HG03442 (cell line): ENCODE data around the gene KIF16B.
"Not testable (repeated sequence)": the region's sequence is repeated elsewhere in the genome, so short reads cannot be mapped to it uniquely, and the experiment has no call there.

Experiments used
- ATAC-seq: cut with Tn5 transposase; IDR thresholded peaks from one replicate; pipeline ENCODE4 v1.9.1; 2021; ENCODE audit warnings: mild to moderate bottlenecking, moderate library complexity; ENCODE audit not compliant: unreplicated experiment

KIF16B gene

GRCh38 chr20:16590041-16590633 is 16.9 kb upstream of the KIF16B start:
- ATAC-seq, result no peak

DNA sequence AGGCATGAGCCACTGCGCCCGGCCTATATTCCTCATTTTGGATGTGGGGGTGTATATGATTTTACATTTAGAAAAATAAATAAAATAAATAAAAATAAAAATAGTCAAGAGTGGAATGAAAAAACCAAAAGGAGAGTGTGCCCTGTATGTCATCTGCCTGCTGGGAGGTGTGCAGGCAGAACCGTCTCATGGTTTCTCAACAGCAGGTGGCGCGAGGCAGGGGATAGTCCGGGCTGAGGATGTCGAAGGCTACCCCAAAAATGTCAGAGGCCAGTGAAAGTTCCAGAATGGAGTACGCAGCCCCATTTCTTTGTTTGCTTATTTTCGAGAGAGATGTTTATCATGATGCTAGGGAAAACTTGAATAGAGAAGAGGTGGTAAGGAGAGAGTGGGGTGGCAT is 16.4 kb upstream of the KIF16B start:
- ATAC-seq, result no peak

- ATAC-seq, result no peak
These were observed 15.0 kb upstream of the KIF16B start for GRCh38 chr20:16588241-16588640.

DNA sequence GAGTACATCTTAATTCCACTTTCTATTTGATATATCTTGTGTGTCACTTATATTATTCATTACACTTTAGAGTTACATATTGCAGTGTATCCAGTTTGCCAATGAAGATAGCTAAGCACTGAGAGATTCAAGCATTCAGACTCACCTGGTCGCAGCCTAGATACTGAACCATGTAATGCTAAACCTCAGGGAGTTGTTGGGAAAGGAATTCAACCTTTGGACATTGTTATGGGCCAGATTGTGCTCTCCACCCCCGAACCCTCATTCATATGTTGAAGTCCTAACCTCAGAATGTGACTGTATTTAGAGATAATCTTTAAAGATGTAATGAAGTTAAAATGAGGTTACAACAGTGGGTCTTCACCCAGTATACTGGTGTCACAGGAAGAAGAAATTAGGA is 13.8 kb upstream of the KIF16B start:
- no peak for ATAC-seq

DNA sequence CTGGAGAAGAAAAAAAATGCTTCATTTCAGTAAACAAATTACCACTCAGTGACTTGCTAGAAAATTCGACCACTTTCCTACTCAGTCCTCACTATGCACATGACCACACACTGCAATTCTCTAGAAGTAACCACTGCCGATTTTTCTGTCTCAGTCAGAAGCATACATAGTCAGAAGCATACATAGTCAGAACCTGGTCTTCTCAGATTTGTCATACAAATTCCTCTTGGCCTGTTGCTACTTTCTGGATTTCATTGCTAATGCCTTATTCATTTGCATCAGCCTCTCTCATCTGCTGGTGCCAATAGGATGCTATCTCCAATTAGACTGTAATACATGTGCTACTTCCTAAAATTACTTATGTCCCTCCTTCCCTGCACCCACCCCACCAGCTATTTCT is 10.2 kb upstream of the KIF16B start:
- no peak for ATAC-seq

DNA sequence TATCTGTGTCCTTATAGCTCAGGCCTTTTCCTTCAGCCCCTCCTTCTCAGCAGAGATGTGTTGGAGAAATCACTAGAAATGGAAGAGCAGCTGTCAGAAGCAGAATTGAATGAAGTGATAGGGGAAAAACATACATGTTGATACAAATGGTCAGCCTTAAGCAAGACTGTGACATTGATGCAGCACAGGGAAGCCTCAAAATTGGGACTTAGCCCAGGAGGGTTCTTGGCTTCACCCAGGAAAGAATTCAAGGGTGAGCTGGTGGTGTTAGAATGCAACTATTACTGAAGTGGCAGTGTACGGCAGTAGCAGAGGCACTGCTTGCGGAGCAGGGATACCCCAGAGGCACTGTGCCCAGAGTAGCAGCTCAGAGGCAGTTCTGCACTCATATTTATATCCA is 8.0 kb upstream of the KIF16B start:
- ATAC-seq, result no peak

- ATAC-seq, result no peak
These were observed 7.4 kb upstream of the KIF16B start for GRCh38 chr20:16580620-16581019.

- ATAC-seq, result no peak
These were observed 6.9 kb upstream of the KIF16B start for GRCh38 chr20:16580147-16580546.

GRCh38 chr20:16576219-16576618 is 3.0 kb upstream of the KIF16B start:
- no peak for ATAC-seq

GRCh38 chr20:16575390-16576140 is 2.3 kb upstream of the KIF16B start:
- no peak for ATAC-seq

GRCh38 chr20:16574656-16575355 is 1.6 kb upstream of the KIF16B start:
- ATAC-seq, result peak; percentile 66

DNA sequence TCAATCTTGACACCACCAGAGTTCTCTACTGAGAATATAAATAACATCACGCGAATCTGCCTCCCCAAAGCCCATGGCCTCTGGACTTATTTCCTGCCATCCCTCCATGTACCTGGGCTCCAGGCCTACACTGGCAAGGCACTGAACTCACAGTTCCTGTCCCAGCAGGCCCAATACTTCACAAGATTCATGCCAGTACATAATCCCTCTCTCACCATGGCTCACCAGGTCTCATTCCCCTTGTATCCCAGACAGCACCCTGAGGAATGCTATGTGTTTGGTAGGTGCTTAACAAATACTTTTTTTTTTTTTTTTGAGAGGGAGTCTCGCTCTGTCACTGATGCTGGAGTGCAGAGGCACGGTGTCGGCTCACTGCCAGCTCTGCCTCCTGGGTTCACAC is 1.9 kb downstream of the KIF16B start:
- no peak for ATAC-seq

- ATAC-seq, result no peak
These were observed 3.7 kb downstream of the KIF16B start for GRCh38 chr20:16569246-16570153.

DNA sequence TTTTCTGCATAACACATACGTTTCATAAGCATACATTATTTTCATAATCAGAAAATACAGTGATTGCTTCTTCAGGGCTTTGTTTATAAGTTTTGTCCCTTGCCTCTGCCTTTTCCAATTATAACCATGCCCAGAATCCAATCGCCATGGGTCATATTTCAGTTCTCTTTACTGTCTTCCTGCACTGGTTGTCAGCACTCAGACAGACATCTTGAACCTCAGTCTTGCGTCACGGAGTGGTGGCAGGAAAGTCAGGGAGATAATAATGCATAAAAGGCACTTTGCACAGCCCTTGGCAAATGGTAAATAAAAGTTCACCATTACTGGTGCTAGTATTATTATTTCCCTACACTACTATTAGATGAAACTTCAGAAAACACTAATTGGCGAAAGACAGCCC is 7.2 kb downstream of the KIF16B start:
- no peak for ATAC-seq

- not testable (repeated sequence) for ATAC-seq
These were observed 9.2 kb downstream of the KIF16B start for GRCh38 chr20:16564079-16564478.

DNA sequence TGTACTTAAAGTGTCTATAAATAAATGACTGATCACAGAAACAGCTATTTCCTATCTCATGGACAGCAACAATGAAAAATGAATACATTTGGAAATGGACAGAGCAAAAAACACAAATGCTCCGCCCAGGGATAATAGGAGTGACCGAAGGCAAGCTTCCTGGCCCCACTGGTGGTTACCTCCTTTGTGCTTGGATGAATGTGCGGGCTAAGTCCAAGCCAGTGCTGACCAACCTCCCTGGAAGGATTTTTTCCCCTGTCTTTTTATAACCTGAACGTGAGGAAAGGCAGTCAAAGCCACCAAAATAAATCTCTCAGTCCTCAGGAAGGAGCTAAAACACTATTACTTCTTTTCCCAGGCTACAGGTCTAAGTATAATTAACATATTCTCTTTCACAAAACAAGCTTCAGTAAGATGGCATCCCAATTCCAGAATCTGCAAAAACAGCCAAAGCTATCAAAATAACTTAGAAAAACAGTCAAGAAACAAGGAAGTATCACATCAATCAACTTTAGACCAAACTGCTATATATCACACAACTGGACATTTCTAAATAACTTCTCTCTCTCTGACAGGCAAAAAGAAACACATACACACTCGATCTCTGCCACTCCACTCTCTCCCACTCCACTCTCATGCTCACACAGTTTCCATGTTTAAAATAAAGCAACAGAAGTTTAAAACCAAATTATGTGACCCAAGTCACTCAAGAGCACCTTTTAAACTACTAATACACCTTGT is 10.0 kb downstream of the KIF16B start:
- ATAC-seq, result no peak

DNA sequence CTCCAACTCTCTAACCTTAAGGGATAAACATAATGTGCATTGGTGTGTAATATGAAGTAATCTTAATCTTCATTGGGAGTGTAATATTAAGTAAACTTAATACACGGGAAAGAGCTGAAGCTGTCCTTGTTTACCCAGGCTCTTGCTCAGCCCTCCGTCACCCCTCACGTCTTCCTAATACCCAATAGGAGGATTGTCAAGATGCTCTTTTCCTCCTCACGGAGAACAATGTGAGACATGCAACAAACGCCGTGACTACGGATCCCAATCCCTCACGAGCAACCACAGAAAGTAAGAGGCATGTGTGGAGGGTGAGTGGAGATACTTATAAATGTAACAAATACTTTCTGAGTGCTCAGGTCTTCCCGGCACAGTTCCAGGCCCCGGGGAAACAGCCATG is 11.0 kb downstream of the KIF16B start:
- no peak for ATAC-seq

DNA sequence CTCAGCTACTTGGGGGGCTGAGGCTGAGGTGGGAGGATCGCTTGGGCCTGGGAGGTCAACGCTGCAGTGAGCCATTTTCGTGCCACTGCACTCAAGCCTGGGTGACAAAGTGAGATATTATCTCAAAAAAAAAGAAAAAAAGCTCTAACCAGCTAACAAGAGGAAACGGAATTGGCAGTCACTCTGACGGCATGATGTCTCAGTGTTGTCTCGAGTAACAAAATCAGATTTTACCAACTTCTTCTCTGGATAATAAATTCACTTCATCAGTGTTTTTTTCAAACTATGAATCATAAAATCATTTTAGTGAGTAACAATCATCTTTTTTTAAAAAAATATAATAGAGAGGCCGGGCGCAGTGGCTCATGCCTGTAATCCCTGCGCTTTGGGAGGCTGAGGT is 12.6 kb downstream of the KIF16B start:
- ATAC-seq, result no peak

DNA sequence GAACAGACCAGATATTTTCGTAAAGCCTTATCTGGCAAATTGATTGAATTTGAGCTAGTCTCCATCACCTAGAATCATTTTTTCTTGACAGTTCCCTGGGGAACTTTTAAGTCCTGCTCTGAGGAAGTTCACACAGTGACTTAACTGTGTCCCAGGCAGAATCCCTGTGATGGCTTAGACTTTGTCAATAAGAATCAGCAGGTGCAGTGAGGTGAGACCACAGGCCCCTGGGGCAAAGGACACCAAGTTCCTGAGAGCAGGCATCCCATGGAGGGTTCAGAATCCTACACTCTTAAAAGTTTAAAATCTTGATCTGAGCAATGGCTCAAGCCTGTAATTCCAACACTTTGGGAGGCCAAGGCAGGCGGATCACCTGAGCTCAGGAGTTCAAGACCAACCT is 13.0 kb downstream of the KIF16B start:
- ATAC-seq, result no peak

DNA sequence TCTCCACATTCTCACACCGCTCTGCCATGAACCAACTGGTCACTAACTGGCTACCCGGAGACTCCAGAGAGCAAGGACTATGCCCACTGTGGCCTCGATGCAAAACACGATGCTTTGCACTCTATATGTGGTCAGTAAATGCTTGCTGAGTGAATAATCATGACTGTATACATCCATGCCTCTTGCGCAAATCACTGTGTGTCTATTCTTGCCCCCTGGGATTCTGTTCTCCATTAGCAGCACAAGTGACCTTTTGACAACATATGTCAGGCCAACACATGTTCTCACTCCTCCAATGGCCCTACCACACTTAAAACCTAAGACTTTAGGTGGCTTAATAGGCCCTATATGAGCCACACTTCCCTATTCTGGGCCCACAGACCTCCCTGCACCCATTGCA is 16.9 kb downstream of the KIF16B start:
- no peak for ATAC-seq

DNA sequence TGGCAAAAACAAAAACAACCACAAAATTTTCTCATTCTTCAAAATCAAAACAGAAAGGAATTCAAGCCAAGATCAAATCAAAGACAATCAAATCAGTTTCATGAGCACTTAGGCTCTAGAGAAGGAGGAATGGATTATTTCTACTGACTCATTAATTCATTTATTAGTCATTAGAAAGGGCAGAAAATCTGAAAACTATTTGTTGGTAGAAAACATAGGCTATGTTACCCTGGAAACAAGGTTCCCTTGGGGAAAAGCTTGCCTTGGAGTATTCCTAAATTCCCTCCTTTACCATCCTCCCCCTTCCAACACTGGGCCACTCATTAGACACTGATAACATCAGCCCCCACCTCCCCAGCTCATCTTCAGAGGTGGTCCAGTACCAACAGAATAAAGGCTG is 17.5 kb downstream of the KIF16B start:
- no peak for ATAC-seq
